ENCODE data around the gene IGSF9B. TPM values are rescaled to one million over a fixed set of nuclear protein-coding genes. Genes with fewer than 3 reads are reported as not detected.
"Not testable (repeated sequence)": the region's sequence is repeated elsewhere in the genome, so short reads cannot be mapped to it uniquely, and the experiment has no call there.

Gene IGSF9B
- total and polyA plus RNA-seq, 10 of the 15 experiments (the other 5 are each of a cell fraction or from before 2014, with no cell fraction given): 0.03 to 3.7 (median 0.20) TPM; not detected in 2

- FAIRE-seq; BruUV-seq (replicated peaks); RAD21 ChIA-PET (ENCODE audit: unreplicated experiment): not testable (repeated sequence)
Measured at GRCh38 chr11:134002819-134003218, 46.1 kb upstream of the IGSF9B start.

GRCh38 chr11:134002338-134002737 lies 45.6 kb upstream of the IGSF9B start:
- H3K4me2 ChIP-seq (ENCODE audit: control insufficient read depth, insufficient read depth); H3K4me3 ChIP-seq; BruUV-seq (replicated peaks); H3K9me3 ChIP-seq (replicated peaks; ENCODE audit: control insufficient read depth, insufficient read depth, low read length); H3K36me3 ChIP-seq (ENCODE audit: control insufficient read depth in 2 of 2, insufficient read depth in 2 of 2, low read length in 1 of 2); H3K27ac ChIP-seq (ENCODE audit: control insufficient read depth, insufficient read depth); H4K20me1 ChIP-seq (ENCODE audit: control insufficient read depth, insufficient read depth); SMC1A ChIA-PET (ENCODE audit: uncharacterized antibody, unreplicated experiment); ATAC-seq; FAIRE-seq; POLR2A ChIA-PET; H3K79me2 ChIP-seq (ENCODE audit: control insufficient read depth, insufficient read depth, low read length); intact Hi-C loops (cut with micrococcal nuclease; ENCODE audit: unreplicated experiment); DNase-seq (ENCODE audit: low read depth, low spot score); H3K9ac ChIP-seq (ENCODE audit: control insufficient read depth, insufficient read depth, low read length); H3K4me1 ChIP-seq (ENCODE audit: control insufficient read depth, insufficient read depth, low read length); RAD21 ChIA-PET (ENCODE audit: unreplicated experiment); H2AFZ ChIP-seq (ENCODE audit: control insufficient read depth, low read depth, low read length); in situ Hi-C loops (cut with MboI); H3K27me3 ChIP-seq (replicated peaks in 1 of 2; ENCODE audit: control insufficient read depth in 2 of 2, insufficient read depth in 2 of 2, low read length in 1 of 2): not testable (repeated sequence)
- WGBS (ENCODE audit: insufficient coverage, insufficient replicate concordance, low lambda C conversion rate, missing lambda C conversion rate): 47% methylated on average over 10 of the region's 10 CpGs
- CTCF ChIA-PET: interaction anchor here (1.1 kb wide), 1 partner anchor 48 kb away, joined by 5 read pairs; no protein-coding TSS in a partner anchor

More at GRCh38 chr11:134002819-134003218, 46.1 kb upstream of the IGSF9B start:
- H3K4me2 ChIP-seq (ENCODE audit: control insufficient read depth, insufficient read depth); H3K27ac ChIP-seq (ENCODE audit: control insufficient read depth, insufficient read depth); in situ Hi-C loops (cut with MboI); H3K4me3 ChIP-seq; POLR2A ChIA-PET; H3K36me3 ChIP-seq (ENCODE audit: control insufficient read depth in 2 of 2, insufficient read depth in 2 of 2, low read length in 1 of 2); H3K9ac ChIP-seq (ENCODE audit: control insufficient read depth, insufficient read depth, low read length); DNase-seq (ENCODE audit: low read depth, low spot score); SMC1A ChIA-PET (ENCODE audit: uncharacterized antibody, unreplicated experiment); intact Hi-C loops (cut with micrococcal nuclease; ENCODE audit: unreplicated experiment); H4K20me1 ChIP-seq (ENCODE audit: control insufficient read depth, insufficient read depth); H3K4me1 ChIP-seq (ENCODE audit: control insufficient read depth, insufficient read depth, low read length); ATAC-seq; H3K79me2 ChIP-seq (ENCODE audit: control insufficient read depth, insufficient read depth, low read length); H3K27me3 ChIP-seq (replicated peaks in 1 of 2; ENCODE audit: control insufficient read depth in 2 of 2, insufficient read depth in 2 of 2, low read length in 1 of 2); H2AFZ ChIP-seq (ENCODE audit: control insufficient read depth, low read depth, low read length); H3K9me3 ChIP-seq (replicated peaks; ENCODE audit: control insufficient read depth, insufficient read depth, low read length): not testable (repeated sequence)
- CTCF ChIA-PET: interaction anchor here (1.1 kb wide), 1 partner anchor 47 kb away, joined by 5 read pairs; no protein-coding TSS in a partner anchor
- WGBS (ENCODE audit: insufficient coverage, insufficient replicate concordance, low lambda C conversion rate, missing lambda C conversion rate): 74% methylated on average over 24 of the region's 37 CpGs
